Mesendoderm (in vitro differentiated cells): ENCODE results near the gene RGS6.

Experiments
- DNase-seq: peaks from one replicate; pipeline ENCODE4 v3.0.0; 2013
- H2AK5ac ChIP-seq: 2 replicates; pipeline ENCODE4 v1.6.1; 2013; ENCODE audit warnings: low read length, inconsistent platforms
- H2BK120ac ChIP-seq: 2 replicates; pipeline ENCODE4 v1.6.1; 2013; ENCODE audit warnings: low read depth, mild to moderate bottlenecking, low read length, moderate library complexity, mixed read lengths
- H2BK15ac ChIP-seq: replicated peaks from 2 replicates; pipeline ENCODE4 v1.6.1; 2013; ENCODE audit warnings: low read depth, mild to moderate bottlenecking, moderate library complexity
- H2BK5ac ChIP-seq: 2 replicates; pipeline ENCODE4 v1.6.1; 2013; ENCODE audit warnings: low read length, inconsistent platforms
- H3K18ac ChIP-seq: 2 replicates; pipeline ENCODE4 v1.6.1; 2013; ENCODE audit warnings: mild to moderate bottlenecking, low read length, mixed read lengths
- H3K23ac ChIP-seq: one replicate; pipeline ENCODE4 v1.6.1; 2013; ENCODE audit warnings: low read length
- H3K27ac ChIP-seq: 2 replicates; pipeline ENCODE4 v1.5.1; 2013; ENCODE audit warnings: low read depth, mild to moderate bottlenecking, inconsistent platforms, low read length, moderate library complexity
- H3K27me3 ChIP-seq: 2 replicates; pipeline ENCODE4 v1.6.1; 2013; ENCODE audit warnings: low read length, control low read depth, mild to moderate bottlenecking, inconsistent platforms; ENCODE audit not compliant: insufficient read depth, poor library complexity
- H3K36me3 ChIP-seq: 2 replicates; pipeline ENCODE4 v1.6.1; 2013; ENCODE audit warnings: low read length, inconsistent platforms; ENCODE audit not compliant: control insufficient read depth, insufficient read depth
- H3K4ac ChIP-seq: one replicate; pipeline ENCODE4 v1.6.1; 2013; ENCODE audit warnings: low read depth, mild to moderate bottlenecking, low read length, moderate library complexity
- H3K4me1 ChIP-seq: 2 replicates; pipeline ENCODE4 v1.6.1; 2013; ENCODE audit warnings: low read depth, low read length, inconsistent platforms; ENCODE audit not compliant: control insufficient read depth
- H3K4me2 ChIP-seq: 2 replicates; pipeline ENCODE4 v1.6.1; 2013; ENCODE audit warnings: low read length
- H3K4me3 ChIP-seq: 2 replicates; pipeline ENCODE4 v1.5.1; 2013; ENCODE audit warnings: mild to moderate bottlenecking, low read length
- H3K56ac ChIP-seq: one replicate; pipeline ENCODE4 v1.6.1; 2013; ENCODE audit warnings: low read length
- H3K79me1 ChIP-seq: 2 replicates; pipeline ENCODE4 v1.6.1; 2013; ENCODE audit warnings: low read length, inconsistent platforms
- H3K79me2 ChIP-seq: 2 replicates; pipeline ENCODE4 v1.6.1; 2013; ENCODE audit warnings: mild to moderate bottlenecking, low read length; ENCODE audit not compliant: control insufficient read depth, insufficient read depth
- H3K9ac ChIP-seq: 2 replicates; pipeline ENCODE4 v1.6.1; 2013; ENCODE audit warnings: low read length, inconsistent platforms
- H4K5ac ChIP-seq: one replicate; pipeline ENCODE4 v1.6.1; 2013; ENCODE audit warnings: low read length
- H4K8ac ChIP-seq: one replicate; pipeline ENCODE4 v1.6.1; 2013; ENCODE audit warnings: low read depth, mild to moderate bottlenecking, control low read depth, low read length, moderate library complexity
- WGBS: extraction: QIAGEN DNeasy Blood & Tissue Kit; methylation state at CpG from one replicate; pipeline ENCODE4 v1.1.7; 2013; ENCODE audit warnings: low lambda C conversion rate, missing lambda C conversion rate; ENCODE audit not compliant: insufficient coverage; ENCODE audit errors: extremely low coverage; 5-methylcytosine and 5-hydroxymethylcytosine counted together

The RGS6 gene

DNA sequence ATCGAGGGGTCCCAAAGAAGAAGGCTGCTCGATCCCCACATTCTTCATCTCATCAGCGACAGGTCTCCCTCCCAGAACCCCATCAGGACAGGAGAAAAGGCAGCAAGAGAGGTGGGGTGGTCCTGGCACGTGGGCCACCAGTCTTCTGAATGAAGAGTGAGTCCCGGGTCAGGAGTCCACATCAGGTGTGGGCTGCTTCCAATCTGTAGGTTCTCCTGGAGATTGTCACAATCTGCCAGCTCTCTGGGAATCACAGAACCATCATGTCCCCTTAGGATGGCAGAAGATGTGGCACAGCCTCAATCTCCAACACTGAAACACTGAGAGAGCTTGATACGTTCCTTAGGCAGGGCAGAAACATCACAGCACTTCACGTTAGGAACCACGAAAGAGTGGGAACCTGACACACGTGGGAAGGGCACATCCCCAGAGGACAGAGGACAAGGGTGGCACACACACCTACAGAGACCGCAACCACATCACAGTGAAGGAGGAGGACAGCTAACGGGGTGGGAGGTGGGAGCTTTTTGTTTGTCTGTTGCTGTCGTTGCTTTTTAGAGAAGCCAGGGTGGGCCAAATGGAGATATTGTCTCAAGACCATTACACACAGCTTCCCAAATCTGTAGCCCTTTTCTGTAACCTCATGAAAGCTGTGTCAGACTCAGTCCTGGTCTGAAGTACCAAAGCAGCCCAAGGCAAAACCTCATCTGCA lies 677.1 kb downstream of the RGS6 start:
- no peak overlapping the region for H2BK5ac ChIP-seq
- H3K9ac ChIP-seq: no peak overlapping the region
- no peak overlapping the region for H4K5ac ChIP-seq
- no CpG with 5 or more reads among the region's 12 CpGs for WGBS
- no peak overlapping the region for H3K4ac ChIP-seq
- no peak overlapping the region for H3K4me3 ChIP-seq
- H4K8ac ChIP-seq: no peak overlapping the region
- no peak overlapping the region for H3K23ac ChIP-seq
- H3K36me3 ChIP-seq: no peaks in the 10 kb centered on the region
- H2BK15ac ChIP-seq: no peak overlapping the region
- H2AK5ac ChIP-seq: no peak overlapping the region
- H3K27me3 ChIP-seq: no peaks in the 10 kb centered on the region
- H3K4me1 ChIP-seq: no peaks in the 10 kb centered on the region
- no peak overlapping the region for H3K27ac ChIP-seq
- no peak for DNase-seq
- H3K56ac ChIP-seq: no peak overlapping the region
- no peaks in the 10 kb centered on the region for H3K79me2 ChIP-seq
- no peak overlapping the region for H3K4me2 ChIP-seq
- no peak overlapping the region for H3K18ac ChIP-seq
- H2BK120ac ChIP-seq: no peak overlapping the region
- H3K79me1 ChIP-seq: no peaks in the 10 kb centered on the region

DNA sequence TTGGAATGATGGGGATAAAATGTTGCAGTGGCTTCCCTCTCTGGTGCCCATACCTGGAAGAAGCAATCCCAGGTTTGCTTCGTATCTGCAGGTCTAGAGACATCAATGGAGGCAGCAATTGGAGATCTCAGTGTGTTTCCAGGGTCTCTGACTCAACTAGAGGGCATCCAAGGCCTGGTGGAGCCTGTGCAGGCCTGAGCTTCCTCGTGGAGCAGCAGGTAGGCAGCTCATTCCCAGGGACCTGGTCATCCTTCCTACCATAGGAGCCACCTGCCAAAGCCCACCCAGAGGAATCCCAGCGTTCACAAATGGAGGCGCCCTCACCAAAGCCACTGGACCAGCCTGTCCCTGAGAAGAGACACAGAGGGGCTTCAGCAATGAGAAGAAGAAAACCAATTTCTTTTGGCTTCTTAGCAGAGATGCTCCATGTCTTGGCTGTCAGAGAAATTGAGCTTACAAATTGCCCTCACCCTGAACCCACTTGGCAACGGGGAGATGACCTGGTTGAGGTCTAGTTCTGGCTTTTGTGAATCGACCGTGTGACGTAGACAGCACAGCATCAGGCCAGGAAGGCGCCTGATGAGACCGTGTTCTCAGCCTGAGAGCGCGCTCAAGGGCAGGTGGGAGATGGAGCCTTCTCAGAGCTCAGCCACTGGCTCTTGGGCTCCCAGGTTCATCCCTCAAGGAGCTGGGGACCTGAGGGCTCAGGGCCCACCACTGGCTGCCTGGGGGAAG lies 678.0 kb downstream of the RGS6 start:
- Histone ChIP-seq H3K4ac (no peak overlapping the region), H2BK5ac (no peak overlapping the region), H2BK15ac (no peak overlapping the region), H3K4me3 (no peak overlapping the region), H3K4me1 (no peaks in the 10 kb centered on the region), H3K79me1 (no peaks in the 10 kb centered on the region), H2BK120ac (no peak overlapping the region), H3K4me2 (no peak overlapping the region), H4K8ac (no peak overlapping the region), H3K79me2 (no peaks in the 10 kb centered on the region), H2AK5ac (no peak overlapping the region), H4K5ac (no peak overlapping the region), H3K36me3 (no peaks in the 10 kb centered on the region), H3K27me3 (no peaks in the 10 kb centered on the region), H3K23ac (no peak overlapping the region), H3K56ac (no peak overlapping the region), H3K18ac (no peak overlapping the region), H3K27ac (no peak overlapping the region), H3K9ac (no peak overlapping the region)
- no CpG with 5 or more reads among the region's 12 CpGs for WGBS
- DNase-seq: no peak

DNA sequence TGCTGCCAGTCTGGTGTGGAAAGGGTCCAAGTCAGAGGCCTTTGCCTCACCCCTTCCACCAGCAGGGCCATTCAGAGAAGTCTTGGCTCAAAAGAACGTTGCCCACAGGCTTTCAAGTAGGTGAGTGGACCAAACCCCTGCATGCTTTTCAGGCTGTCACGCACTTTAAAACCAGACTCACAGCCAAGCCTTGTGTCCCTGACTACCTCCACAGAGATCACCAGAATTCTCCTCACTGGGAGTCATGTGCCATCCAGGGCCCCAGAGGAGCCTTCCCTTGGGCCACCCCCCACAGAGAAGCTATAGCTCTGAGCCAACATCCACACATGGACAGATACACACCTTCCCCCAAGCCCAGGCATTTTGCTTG lies 678.6 kb downstream of the RGS6 start:
- no peak overlapping the region for H2AK5ac ChIP-seq
- no peak overlapping the region for H4K8ac ChIP-seq
- no peak overlapping the region for H3K9ac ChIP-seq
- H3K79me2 ChIP-seq: no peaks in the 10 kb centered on the region
- H3K79me1 ChIP-seq: no peaks in the 10 kb centered on the region
- H3K23ac ChIP-seq: no peak overlapping the region
- H2BK15ac ChIP-seq: no peak overlapping the region
- H3K27ac ChIP-seq: no peak overlapping the region
- H3K27me3 ChIP-seq: no peaks in the 10 kb centered on the region
- H3K56ac ChIP-seq: no peak overlapping the region
- no peak overlapping the region for H3K4me2 ChIP-seq
- no peak overlapping the region for H2BK120ac ChIP-seq
- no CpG with 5 or more reads among the region's 2 CpGs for WGBS
- H4K5ac ChIP-seq: no peak overlapping the region
- no peaks in the 10 kb centered on the region for H3K36me3 ChIP-seq
- no peak overlapping the region for H2BK5ac ChIP-seq
- no peaks in the 10 kb centered on the region for H3K4me1 ChIP-seq
- no peak overlapping the region for H3K18ac ChIP-seq
- no peak overlapping the region for H3K4ac ChIP-seq
- H3K4me3 ChIP-seq: no peak overlapping the region
- no peak for DNase-seq

DNA sequence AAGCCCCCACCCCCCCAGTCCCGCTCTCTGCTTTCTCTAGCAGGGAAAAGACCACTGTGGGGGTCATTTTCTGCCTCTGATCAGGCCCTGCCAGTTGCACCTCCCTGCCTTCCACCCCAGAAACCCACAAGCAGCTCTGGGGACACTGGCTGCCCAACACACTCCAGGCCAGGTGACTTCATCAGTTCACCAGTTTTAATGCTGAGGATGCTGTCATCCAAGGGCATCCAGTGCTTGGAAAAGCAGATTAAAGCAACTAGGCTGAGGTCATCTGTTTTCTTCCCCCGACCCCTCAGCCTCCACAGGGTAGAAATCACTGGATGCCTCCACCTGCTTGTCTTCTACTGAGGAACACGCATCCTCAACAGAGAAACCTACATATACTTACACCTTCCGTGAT lies 679.3 kb downstream of the RGS6 start:
- H3K27me3 ChIP-seq: no peaks in the 10 kb centered on the region
- H2BK15ac ChIP-seq: no peak overlapping the region
- H3K18ac ChIP-seq: no peak overlapping the region
- H2AK5ac ChIP-seq: no peak overlapping the region
- H3K56ac ChIP-seq: no peak overlapping the region
- H3K4me2 ChIP-seq: no peak overlapping the region
- no peak overlapping the region for H4K5ac ChIP-seq
- no peaks in the 10 kb centered on the region for H3K4me1 ChIP-seq
- no peaks in the 10 kb centered on the region for H3K36me3 ChIP-seq
- H3K9ac ChIP-seq: no peak overlapping the region
- WGBS: no CpG with 5 or more reads among the region's 4 CpGs
- H3K79me1 ChIP-seq: no peaks in the 10 kb centered on the region
- no peak overlapping the region for H3K27ac ChIP-seq
- H3K79me2 ChIP-seq: no peaks in the 10 kb centered on the region
- no peak overlapping the region for H2BK5ac ChIP-seq
- H3K4me3 ChIP-seq: no peak overlapping the region
- no peak overlapping the region for H3K4ac ChIP-seq
- no peak overlapping the region for H2BK120ac ChIP-seq
- H3K23ac ChIP-seq: no peak overlapping the region
- no peak for DNase-seq
- no peak overlapping the region for H4K8ac ChIP-seq

- Histone ChIP-seq H4K5ac (no peak overlapping the region), H4K8ac (no peak overlapping the region), H3K27me3 (no peaks in the 10 kb centered on the region), H3K4me2 (no peak overlapping the region), H3K79me2 (no peaks in the 10 kb centered on the region), H3K4me3 (no peak overlapping the region), H3K27ac (no peak overlapping the region), H2AK5ac (no peak overlapping the region), H3K4ac (no peak overlapping the region), H3K36me3 (no peaks in the 10 kb centered on the region), H2BK120ac (no peak overlapping the region), H3K56ac (no peak overlapping the region), H3K4me1 (no peaks in the 10 kb centered on the region), H2BK15ac (no peak overlapping the region), H3K79me1 (no peaks in the 10 kb centered on the region), H3K23ac (no peak overlapping the region), H3K18ac (no peak overlapping the region), H2BK5ac (no peak overlapping the region), H3K9ac (no peak overlapping the region)
- WGBS: no CpG with 5 or more reads among the region's 4 CpGs
- no peak for DNase-seq
Observed at GRCh38 chr14:72612041-72612440, 679.8 kb downstream of the RGS6 start.
